ENCODE results near the gene CRYAA.

DNA sequence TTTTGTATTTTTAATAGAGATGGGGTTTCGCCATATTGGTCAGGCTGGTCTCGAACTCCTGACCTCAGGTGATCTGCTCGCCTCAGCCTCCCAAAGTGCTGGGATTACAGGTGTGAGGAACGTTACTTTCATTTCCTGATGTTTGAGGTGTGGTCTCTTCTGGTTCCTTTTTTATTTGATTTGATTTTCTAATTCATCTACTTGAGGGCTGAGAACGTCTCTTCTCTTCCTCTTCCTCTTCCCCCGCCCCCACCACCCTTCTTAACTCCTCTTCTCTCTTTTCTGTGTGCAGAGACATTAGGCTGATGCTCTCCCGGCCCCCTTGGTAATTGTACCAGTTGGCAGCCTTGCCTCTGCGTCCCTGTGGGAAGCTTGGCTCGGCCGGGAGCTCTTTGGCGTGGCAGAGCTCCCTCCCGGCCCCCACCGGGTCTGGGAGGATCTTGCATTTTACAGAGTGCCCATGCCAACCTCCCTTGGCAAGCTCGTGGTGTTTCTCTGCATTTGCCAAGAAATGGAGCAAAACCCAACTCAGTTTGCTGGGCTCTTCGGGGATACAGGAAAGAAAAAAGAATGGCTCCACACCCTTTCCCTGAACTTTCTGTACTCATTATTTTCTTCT lies 19.9 kb downstream of the CRYAA start:
- TF ChIP-seq CTCF (IDR thresholded peaks at IDR 0.05; ENCODE audit: low read depth, low read length) (no peak), POLR2A (IDR thresholded peaks at IDR 0.05; ENCODE audit: extremely low read depth, insufficient read length) (no peak)
